GM18520 (cell line): Measurements from ENCODE around the gene APBB3.
A peak's percentile ranks its signal among the peaks of the same experiment; 100 is the strongest.
"Not testable (repeated sequence)": the region's sequence is repeated elsewhere in the genome, so short reads cannot be mapped to it uniquely, and the experiment has no call there.

Experiments
- ATAC-seq: cut with Tn5 transposase; IDR thresholded peaks from one replicate; pipeline ENCODE4 v1.9.1; 2021; ENCODE audit not compliant: unreplicated experiment

The APBB3 gene, protein sequence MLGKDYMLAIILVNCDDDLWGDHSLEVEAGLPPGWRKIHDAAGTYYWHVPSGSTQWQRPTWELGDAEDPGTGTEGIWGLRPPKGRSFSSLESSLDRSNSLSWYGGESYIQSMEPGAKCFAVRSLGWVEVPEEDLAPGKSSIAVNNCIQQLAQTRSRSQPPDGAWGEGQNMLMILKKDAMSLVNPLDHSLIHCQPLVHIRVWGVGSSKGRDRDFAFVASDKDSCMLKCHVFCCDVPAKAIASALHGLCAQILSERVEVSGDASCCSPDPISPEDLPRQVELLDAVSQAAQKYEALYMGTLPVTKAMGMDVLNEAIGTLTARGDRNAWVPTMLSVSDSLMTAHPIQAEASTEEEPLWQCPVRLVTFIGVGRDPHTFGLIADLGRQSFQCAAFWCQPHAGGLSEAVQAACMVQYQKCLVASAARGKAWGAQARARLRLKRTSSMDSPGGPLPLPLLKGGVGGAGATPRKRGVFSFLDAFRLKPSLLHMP

GRCh38 chr5:140564196-140565023 is at the start of gene APBB3, which contains the start of gene SLC35A4:
APBB3 (minus strand) TSS chr5:140564598; CDS start chr5:140564245, 353 bp downstream.
SLC35A4 (plus strand) TSS chr5:140564828; CDS start chr5:140567170, 2,342 bp downstream.
- ATAC-seq, result peak; percentile 74

GRCh38 chr5:140611020-140611521 is 46.7 kb upstream of the APBB3 start:
- ATAC-seq, result no peak

DNA sequence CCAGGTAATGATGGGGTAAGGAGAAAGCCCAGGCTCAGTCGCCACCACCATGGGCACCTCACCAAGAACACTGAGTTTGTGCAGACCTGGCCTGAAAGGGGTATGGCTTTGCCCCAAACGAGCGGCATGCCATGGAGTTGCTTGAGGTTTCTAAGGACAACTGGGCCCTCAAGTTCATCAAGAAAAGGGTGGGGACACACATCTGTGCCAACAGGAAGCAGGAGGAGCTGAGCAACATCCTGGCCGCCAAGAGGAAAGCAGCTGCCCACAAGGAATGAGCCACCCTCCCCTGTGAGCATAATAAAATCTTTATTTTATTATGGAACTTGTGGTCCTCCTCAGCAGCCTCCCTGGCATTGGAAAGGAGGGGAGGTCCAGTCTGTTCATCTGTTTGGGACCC is 44.7 kb upstream of the APBB3 start:
- ATAC-seq, result no peak

DNA sequence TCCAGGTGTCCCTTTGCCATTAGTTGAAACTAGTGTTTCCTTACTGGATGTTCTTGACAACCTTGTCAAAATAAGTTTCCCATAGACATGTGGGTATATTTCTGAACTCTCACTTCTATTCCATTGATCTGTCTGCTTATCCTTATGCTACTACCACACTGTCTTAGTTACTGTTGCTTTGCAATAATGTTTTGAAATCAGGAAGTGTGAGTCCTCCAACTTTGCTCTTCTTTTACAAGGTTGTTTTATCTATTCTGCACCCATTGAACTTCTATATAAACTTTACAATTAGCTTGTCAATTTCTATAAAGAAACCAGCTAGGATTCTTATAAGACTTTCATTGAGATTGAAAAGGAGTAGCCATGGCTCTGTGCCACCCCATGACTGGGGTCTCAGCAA is 44.3 kb upstream of the APBB3 start:
- ATAC-seq, result no peak

- ATAC-seq, result no peak
Measured at GRCh38 chr5:140607031-140607430, 42.6 kb upstream of the APBB3 start.

DNA sequence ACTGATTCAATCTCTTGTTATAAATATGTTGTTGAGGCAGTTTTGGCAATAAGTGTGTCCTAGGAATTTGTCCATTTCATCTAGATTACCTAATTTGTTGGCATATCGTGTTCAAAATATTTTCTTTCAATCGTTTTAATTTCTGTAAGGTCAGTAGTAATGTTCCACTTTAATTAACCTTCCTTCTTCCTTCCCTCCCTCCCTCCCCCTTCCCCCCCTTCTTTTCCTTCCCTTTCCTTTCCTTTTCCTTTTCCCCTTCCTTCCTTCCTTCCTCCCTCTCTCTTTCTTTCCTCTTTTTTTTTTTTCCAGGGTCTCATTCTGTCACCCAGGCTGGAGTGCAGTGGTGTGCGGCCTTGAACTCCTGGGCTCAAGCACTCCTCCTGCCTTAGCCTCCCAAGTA is 41.5 kb upstream of the APBB3 start:
- no peak for ATAC-seq

GRCh38 chr5:140603734-140604133 is 39.3 kb upstream of the APBB3 start:
- no peak for ATAC-seq

GRCh38 chr5:140603446-140603698 is 39.0 kb upstream of the APBB3 start:
- not testable (repeated sequence) for ATAC-seq

DNA sequence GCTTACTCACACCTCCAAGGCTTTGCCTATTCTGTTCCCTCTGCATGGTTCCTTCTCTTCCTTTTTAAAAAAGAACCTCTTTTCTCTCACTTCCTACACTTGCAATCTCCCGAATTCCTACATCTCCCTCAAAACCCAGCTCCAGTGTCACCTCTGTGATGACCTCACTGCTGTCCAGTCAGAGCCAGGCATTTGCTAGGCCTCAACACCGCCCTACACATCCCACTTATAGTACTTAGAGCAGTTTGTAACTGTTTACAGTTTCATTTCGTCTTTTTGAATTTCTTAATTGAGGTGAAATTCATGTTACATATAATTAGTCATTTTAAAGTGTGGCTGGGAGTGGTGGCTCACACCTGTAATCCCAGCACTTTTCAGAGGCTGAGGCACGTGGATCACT is 37.7 kb upstream of the APBB3 start:
- ATAC-seq, result no peak

DNA sequence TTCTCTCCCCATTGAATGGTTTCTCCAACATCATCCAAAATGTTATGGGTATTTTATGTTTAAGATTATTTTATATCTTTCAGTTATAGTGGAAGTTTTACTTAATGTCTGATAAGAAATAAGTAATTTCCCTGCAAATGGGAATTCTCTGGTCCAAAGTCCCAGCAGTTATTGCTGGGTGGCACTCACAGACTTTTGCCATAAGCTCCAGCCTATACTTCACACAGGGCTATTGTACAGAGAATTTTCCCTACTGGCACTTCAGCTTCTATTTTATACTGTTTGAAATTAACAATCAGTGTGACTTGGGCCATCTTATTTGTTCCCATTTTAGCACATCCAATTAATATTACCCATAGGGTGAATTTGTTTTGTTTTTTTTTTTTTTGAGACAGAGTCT is 35.7 kb upstream of the APBB3 start:
- no peak for ATAC-seq

GRCh38 chr5:140598836-140599235 is 34.4 kb upstream of the APBB3 start:
- ATAC-seq, result no peak

DNA sequence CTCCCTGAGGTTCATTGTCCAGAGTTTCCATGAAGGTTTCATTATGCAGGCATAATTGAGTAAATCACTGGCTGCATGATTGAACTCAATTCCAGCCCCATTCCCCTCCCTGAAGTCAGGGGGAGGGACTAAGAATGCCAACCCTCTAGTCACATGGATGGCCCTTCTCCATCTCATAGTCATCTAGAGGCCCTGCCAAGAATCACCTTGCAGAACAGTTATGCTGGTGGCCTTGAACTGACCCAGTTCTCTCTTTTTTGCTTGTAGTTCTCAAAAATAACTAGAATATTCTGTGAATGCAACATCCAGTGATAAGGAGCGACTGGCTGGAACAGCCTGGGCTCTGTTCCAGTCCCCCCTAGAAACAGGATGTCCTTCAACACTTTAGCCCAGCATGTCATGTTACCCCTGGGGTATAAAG is 31.9 kb upstream of the APBB3 start:
- ATAC-seq, result no peak

DNA sequence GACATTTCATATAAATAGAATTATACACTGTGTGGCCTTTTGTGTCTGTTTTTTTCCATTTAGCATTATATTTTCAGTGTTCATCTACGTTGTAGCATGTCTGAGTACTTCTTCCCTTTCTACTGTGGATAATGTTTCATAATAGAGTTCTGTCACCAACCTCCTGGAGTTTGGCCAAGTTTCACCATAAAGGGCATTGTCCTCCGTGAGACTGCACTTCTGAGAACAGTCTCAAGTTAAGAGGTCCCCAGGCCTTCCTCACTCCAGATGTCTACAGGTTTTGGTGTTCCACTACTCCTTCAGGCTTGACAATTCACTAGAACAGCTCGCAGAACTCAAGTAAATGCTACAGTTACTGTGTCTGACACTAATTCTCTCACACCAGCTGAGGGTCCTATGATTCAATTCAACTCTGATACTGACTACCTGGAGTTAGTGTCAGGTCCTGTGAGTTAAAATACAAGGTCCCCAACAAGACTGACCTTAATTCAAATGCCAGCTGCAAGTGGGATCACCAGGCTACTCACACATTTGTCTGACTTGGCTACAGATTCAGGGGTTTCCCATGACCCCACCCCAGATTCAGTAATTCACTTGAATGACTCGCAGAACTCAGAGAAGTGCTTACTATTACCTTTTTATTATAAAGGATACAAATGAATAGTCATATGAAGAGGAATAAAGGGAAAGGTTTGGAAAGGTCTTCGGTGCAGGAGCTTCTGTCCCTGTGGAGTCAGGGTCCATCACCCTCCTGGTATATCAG is 31.3 kb upstream of the APBB3 start:
- no peak for ATAC-seq

DNA sequence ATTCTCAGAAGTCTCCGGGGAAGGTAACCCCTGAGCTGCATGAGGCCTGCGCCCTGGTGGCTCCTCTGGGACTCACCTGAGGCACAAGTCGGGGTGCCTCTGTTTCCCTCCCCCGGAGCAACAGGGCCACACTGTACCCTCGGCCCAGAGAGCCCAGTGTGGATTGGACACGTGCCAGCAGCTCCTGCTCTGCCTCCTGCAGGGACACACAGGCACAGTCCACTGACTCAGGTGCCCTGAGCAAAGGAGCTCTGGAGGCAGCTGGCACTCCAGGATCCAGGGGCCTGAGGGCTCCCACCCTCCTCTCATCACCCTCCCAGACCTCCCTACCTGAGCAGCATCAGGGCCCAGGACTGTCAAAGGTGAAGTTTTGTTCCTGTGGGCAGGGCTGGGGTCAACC is 29.8 kb upstream of the APBB3 start:
- no peak for ATAC-seq

GRCh38 chr5:140593070-140593469 is 28.7 kb upstream of the APBB3 start:
- ATAC-seq, result not testable (repeated sequence)

DNA sequence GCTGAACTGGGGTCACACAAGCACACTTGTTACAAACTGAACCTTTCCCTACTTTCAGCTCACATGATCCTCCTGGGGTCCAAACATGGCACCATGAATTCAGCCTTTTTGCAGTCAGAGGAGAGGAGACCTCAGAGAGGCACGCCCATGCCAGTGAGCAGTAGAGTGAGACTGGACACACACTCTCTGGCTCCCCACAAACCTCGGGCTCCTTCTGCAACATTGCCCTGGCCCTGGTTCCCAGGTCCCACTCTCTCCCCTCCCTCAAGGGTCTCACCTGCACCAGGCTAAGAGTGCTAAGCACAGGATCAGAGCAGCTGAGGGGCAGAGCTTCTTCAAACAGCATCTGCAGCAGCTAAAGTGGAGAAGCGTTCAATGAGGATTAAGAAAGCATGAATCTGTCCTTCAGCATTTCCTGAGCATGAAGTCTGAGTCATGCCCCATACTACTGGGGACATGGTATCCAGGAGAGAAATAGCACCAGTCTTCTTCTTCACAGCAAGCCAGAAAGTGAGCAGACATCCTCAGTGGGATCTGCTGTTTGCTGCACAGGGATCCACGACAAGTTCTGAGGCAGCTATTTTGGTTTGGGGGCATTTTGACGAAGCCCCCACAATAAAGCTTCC is 27.5 kb upstream of the APBB3 start:
- ATAC-seq, result no peak

GRCh38 chr5:140590861-140591260 is 26.5 kb upstream of the APBB3 start:
- no peak for ATAC-seq

DNA sequence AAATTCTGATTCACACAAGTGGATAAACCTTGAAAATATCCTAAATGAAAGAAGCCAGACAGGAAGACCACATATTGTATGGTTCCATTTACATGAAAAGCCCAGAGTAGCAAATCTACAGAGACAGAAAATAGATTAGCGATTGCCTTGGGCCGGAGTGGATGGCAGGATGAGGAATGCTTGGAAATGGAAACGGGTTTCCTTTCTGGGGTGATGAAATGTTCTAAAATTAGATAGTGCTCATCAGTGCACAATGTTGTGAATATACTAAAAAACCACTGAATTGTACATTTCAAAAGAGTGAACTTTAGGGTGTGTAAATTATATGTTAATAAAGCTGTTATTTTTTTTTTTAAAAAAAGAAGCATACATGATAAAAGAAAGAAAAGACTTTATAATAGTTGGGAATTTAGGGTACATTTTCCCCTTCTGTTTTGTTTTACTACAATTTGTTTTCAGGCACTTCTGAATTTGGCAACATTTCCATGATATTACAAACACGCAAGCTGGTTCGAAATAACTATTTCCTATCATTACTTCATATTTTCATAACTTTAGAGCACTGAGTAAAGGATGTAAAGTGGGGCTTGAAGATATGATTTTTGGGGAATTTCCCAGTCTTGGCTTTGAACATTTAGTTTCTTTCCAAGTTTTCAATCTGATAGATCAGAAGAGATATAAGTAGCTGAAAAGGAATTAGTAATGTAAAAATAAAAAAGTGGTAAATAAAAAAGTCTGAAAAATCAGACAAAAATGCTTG is 24.1 kb upstream of the APBB3 start:
- ATAC-seq, result no peak

- ATAC-seq, result no peak
Measured at GRCh38 chr5:140587495-140587894, 23.1 kb upstream of the APBB3 start.

DNA sequence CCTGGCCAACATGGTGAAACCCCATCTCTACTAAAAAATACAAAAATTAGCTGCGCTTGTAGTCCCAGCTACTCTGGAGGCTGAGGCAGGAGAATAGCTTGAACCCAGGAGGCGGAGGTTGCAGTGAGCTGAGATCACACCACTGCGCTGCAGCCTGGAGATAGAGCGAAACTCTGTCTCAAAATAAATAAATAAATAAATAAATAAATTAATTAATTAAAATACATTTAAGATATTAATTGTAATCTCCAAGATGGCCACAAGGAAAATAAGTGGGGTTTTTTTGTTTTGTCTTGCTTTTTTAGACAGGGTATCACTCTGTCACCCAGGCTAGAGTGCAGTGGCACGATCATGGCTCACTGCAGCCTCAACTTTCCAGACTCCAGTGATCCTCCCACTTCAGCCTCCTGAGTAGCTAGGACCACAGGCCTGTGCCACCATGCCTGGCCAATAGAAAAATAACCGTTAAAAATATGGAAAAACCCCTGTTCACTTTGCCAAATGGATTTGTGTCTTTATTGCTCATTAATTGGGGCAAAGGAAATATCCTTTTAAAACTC is 14.9 kb upstream of the APBB3 start:
- not testable (repeated sequence) for ATAC-seq
